HepG2 (cell line): ENCODE measurements around the gene EPS8L3. TPM values are rescaled to one million over a fixed set of nuclear protein-coding genes. Genes with fewer than 3 reads are reported as not detected.

Source experiments
- ATF1 ChIP-seq: IDR thresholded peaks from 2 replicates; pipeline ENCODE4 v1.6.1; 2016; ENCODE audit warnings: mild to moderate bottlenecking, control low read depth
- DMAP1 ChIP-seq: IDR thresholded peaks from 2 replicates; pipeline ENCODE4 v1.6.1; 2016
- HNF4G ChIP-seq, 2 experiments: sonication (generic) in 1 of 2; formaldehyde crosslinking in 1 of 2; IDR thresholded peaks; 2 replicates each; pipeline versions ENCODE4 v1.4.0 to v1.6.1; 2011 to 2020; ENCODE audit warnings: borderline replicate concordance in 2 of 2, low read depth in 2 of 2, mild to moderate bottlenecking in 2 of 2, low read length in 1 of 2, missing genetic modification reagents in 1 of 2, moderate library complexity in 1 of 2
- HNRNPL ChIP-seq: fragments of 200-400 bp; formaldehyde crosslinking; IDR thresholded peaks from 2 replicates; pipeline ENCODE4 v1.6.1; 2017; ENCODE audit warnings: mild to moderate bottlenecking, low read depth, low read length
- ISL2 ChIP-seq: sonication (generic); formaldehyde crosslinking; IDR thresholded peaks from 2 replicates; pipeline ENCODE4 v1.5.0; 2020; ENCODE audit warnings: missing genetic modification reagents
- KDM1A ChIP-seq: IDR thresholded peaks from 2 replicates; pipeline ENCODE4 v1.6.1; 2016; ENCODE audit warnings: missing compliant biosample characterization
- RBFOX2 ChIP-seq: fragments of 200-400 bp; formaldehyde crosslinking; IDR thresholded peaks from 2 replicates; pipeline ENCODE4 v1.6.1; 2017; ENCODE audit warnings: low read depth, mild to moderate bottlenecking, low read length
- RORA ChIP-seq: sonication (generic); formaldehyde crosslinking; IDR thresholded peaks from 2 replicates; pipeline ENCODE4 v1.5.0; 2020; ENCODE audit warnings: mild to moderate bottlenecking, missing genetic modification reagents, moderate library complexity
- SIN3B ChIP-seq: fragments of 150-350 bp; IDR thresholded peaks from 2 replicates; pipeline ENCODE4 v1.6.1; 2014; ENCODE audit warnings: low read length
- SUZ12 ChIP-seq: fragments of 150-350 bp; IDR thresholded peaks from 2 replicates; pipeline ENCODE4 v1.6.1; 2014; ENCODE audit warnings: low read depth, low read length
- ZNF552 ChIP-seq: sonication (generic); formaldehyde crosslinking; IDR thresholded peaks from 2 replicates; pipeline ENCODE4 v1.9.0; 2022; ENCODE audit warnings: missing genetic modification reagents, mild to moderate bottlenecking, borderline replicate concordance
- ZNF660 ChIP-seq: sonication (generic); formaldehyde crosslinking; IDR thresholded peaks from 2 replicates; pipeline ENCODE4 v1.5.1; 2020; ENCODE audit warnings: mild to moderate bottlenecking, low read depth, missing genetic modification reagents, borderline replicate concordance
- polyA plus RNA-seq, 8 experiments: library from polyadenylated mRNA; depleted of rRNA in 3 of 8; stranded (reverse) in 7 of 8; unstranded in 1 of 8; fragments of >200 nt; fragmentation: Illumina TruSeq in 4 of 8; extraction: Trizol in 4 of 8; gene quantifications; 2 replicates each; pipeline versions ENCODE4 v1.2.1 to v1.2.3, GENCODE V29; 2011 to 2016; ENCODE audit warnings: low read depth in 4 of 8, missing spikeins in 1 of 8, mixed read lengths in 1 of 8; ENCODE audit not compliant: insufficient read depth in 1 of 8
- total RNA-seq, 5 experiments: library from RNA; depleted of rRNA; stranded (reverse); fragments of >200 nt; fragmentation: Illumina TruSeq; extraction: Trizol; gene quantifications; 2 replicates each; pipeline ENCODE4 v1.2.3, GENCODE V29; 2016; ENCODE audit warnings: low read depth in 1 of 5
- TF ChIP-seq, protein P1 (sequence below): sonication (generic); formaldehyde crosslinking; IDR thresholded peaks from 2 replicates; pipeline ENCODE4 v1.4.0; 2020; ENCODE audit warnings: missing genetic modification reagents
- TF ChIP-seq, protein P2 (sequence below), 2 experiments: sonication (generic) in 1 of 2; formaldehyde crosslinking in 1 of 2; IDR thresholded peaks; 2 replicates each; pipeline versions ENCODE4 v1.4.0 to v1.6.1; 2016 to 2020; ENCODE audit warnings: borderline replicate concordance in 1 of 2, low read depth in 1 of 2, mild to moderate bottlenecking in 1 of 2, missing genetic modification reagents in 1 of 2
- TF ChIP-seq, protein P3 (sequence below): sonication (generic); formaldehyde crosslinking; IDR thresholded peaks from 2 replicates; pipeline ENCODE4 v1.5.1; 2020; ENCODE audit warnings: missing genetic modification reagents, mild to moderate bottlenecking, borderline replicate concordance
- TF ChIP-seq, protein P4 (sequence below): IDR thresholded peaks from 2 replicates; pipeline ENCODE4 v1.6.1; 2016; ENCODE audit warnings: control low read depth

EPS8L3 gene
- total and polyA plus RNA-seq, 2 of the 13 experiments (the other 11 are each of a cell fraction or from before 2014, with no cell fraction given) = 18.2 to 106 TPM

DNA sequence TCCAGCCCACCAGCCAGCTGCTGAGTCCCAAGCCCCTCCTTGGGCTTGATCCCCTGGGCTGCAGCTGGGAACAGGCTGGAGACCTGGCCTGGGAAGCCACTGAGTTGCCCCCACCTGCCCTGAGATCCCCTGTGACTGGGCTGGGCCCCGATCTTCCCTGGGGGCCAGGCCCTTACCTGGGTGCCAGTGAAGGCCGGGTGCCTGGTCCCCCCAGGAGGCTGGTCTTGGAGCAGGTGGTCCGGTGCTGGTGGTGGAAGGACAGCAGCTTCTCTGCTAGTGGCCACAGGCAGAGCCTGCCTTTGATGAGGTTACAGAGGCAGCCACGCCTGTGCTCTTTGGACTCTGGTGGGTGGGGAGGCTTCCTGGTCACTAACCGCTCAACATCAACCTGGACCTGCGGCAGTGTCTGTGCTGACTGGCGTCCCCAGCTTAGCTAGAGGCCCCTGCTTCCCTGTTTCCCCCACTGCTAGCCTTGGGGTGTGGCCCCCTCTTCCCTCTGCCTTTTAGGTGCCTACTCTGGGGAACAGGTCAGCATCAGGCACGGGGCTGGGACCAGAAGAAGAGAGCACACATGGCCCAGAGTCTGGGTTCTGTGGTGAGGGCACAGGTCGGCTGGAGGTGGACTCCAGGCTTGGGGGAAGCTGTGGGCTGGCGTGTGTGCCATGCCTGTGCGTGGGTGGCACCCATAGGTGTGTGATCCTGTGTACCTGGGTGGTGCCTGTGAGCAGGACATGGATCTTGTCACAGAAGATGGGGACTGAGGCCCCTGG, at the start of gene EPS8L3 (continued):
- no peak; the same call in 1 of the 2 replicates for TF ChIP-seq ZNF552 (CRISPR knock-in tag)
- TF ChIP-seq, protein P1, sequence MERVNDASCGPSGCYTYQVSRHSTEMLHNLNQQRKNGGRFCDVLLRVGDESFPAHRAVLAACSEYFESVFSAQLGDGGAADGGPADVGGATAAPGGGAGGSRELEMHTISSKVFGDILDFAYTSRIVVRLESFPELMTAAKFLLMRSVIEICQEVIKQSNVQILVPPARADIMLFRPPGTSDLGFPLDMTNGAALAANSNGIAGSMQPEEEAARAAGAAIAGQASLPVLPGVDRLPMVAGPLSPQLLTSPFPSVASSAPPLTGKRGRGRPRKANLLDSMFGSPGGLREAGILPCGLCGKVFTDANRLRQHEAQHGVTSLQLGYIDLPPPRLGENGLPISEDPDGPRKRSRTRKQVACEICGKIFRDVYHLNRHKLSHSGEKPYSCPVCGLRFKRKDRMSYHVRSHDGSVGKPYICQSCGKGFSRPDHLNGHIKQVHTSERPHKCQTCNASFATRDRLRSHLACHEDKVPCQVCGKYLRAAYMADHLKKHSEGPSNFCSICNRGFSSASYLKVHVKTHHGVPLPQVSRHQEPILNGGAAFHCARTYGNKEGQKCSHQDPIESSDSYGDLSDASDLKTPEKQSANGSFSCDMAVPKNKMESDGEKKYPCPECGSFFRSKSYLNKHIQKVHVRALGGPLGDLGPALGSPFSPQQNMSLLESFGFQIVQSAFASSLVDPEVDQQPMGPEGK (CRISPR knock-in tag) = peak; percentile 70
- TF ChIP-seq SUZ12 = no peak
- TF ChIP-seq, protein P2, sequence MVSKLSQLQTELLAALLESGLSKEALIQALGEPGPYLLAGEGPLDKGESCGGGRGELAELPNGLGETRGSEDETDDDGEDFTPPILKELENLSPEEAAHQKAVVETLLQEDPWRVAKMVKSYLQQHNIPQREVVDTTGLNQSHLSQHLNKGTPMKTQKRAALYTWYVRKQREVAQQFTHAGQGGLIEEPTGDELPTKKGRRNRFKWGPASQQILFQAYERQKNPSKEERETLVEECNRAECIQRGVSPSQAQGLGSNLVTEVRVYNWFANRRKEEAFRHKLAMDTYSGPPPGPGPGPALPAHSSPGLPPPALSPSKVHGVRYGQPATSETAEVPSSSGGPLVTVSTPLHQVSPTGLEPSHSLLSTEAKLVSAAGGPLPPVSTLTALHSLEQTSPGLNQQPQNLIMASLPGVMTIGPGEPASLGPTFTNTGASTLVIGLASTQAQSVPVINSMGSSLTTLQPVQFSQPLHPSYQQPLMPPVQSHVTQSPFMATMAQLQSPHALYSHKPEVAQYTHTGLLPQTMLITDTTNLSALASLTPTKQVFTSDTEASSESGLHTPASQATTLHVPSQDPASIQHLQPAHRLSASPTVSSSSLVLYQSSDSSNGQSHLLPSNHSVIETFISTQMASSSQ (IDR thresholded peaks at IDR 0.05; ENCODE audit: low read depth) = 0 out of 2 replicates have a peak, but pooled peaks have one; percentile 28
- TF ChIP-seq, protein P2 (CRISPR knock-in tag; IDR thresholded peaks at IDR 0.05; ENCODE audit: borderline replicate concordance) = peak; percentile 61; the same call in 1 of the 2 replicates
- no peak for TF ChIP-seq RORA (CRISPR knock-in tag)
- TF ChIP-seq ATF1 (CRISPR knock-in tag) = no peak
- TF ChIP-seq KDM1A (CRISPR knock-in tag) = peak; percentile 72
- TF ChIP-seq, protein P3, sequence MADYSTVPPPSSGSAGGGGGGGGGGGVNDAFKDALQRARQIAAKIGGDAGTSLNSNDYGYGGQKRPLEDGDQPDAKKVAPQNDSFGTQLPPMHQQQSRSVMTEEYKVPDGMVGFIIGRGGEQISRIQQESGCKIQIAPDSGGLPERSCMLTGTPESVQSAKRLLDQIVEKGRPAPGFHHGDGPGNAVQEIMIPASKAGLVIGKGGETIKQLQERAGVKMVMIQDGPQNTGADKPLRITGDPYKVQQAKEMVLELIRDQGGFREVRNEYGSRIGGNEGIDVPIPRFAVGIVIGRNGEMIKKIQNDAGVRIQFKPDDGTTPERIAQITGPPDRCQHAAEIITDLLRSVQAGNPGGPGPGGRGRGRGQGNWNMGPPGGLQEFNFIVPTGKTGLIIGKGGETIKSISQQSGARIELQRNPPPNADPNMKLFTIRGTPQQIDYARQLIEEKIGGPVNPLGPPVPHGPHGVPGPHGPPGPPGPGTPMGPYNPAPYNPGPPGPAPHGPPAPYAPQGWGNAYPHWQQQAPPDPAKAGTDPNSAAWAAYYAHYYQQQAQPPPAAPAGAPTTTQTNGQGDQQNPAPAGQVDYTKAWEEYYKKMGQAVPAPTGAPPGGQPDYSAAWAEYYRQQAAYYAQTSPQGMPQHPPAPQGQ (CRISPR knock-in tag) = no peak
- no peak for TF ChIP-seq SIN3B
- peak; percentile 90; the same call in 1 of the 2 replicates for TF ChIP-seq HNF4G (IDR thresholded peaks at IDR 0.05; ENCODE audit: borderline replicate concordance, low read depth, low read length)
- TF ChIP-seq HNF4G (CRISPR knock-in tag; IDR thresholded peaks at IDR 0.05; ENCODE audit: borderline replicate concordance, low read depth) = peak; percentile 95
- TF ChIP-seq ISL2 (CRISPR knock-in tag) = no peak
- peak; percentile 91 for TF ChIP-seq DMAP1 (CRISPR knock-in tag)
- peak; percentile 76; the same call in 1 of the 2 replicates for TF ChIP-seq HNRNPL
- 0 out of 2 replicates have a peak, but pooled peaks have one; percentile 58 for TF ChIP-seq ZNF660 (CRISPR knock-in tag)
- TF ChIP-seq, protein P4, sequence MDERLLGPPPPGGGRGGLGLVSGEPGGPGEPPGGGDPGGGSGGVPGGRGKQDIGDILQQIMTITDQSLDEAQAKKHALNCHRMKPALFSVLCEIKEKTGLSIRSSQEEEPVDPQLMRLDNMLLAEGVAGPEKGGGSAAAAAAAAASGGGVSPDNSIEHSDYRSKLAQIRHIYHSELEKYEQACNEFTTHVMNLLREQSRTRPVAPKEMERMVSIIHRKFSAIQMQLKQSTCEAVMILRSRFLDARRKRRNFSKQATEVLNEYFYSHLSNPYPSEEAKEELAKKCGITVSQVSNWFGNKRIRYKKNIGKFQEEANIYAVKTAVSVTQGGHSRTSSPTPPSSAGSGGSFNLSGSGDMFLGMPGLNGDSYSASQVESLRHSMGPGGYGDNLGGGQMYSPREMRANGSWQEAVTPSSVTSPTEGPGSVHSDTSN (CRISPR knock-in tag) = no peak
- TF ChIP-seq RBFOX2 = peak; percentile 81
